Ovary (tissue), 9 donors: ENCODE data around the gene TECR. TPM values are rescaled to one million over a fixed set of nuclear protein-coding genes. Genes with fewer than 3 reads are reported as not detected.
A peak's percentile ranks its signal among the peaks of the same experiment; 100 is the strongest.

Experiments used
- DNase-seq, 5 donors: peaks; one replicate each; pipeline ENCODE4 v3.0.0-alpha.2; 2019 to 2020
- H3K27ac ChIP-seq, 2 donors: fragments of 200-600 bp; one replicate each; pipeline versions ENCODE4 v1.5.1 to v1.8.0; 2019 to 2022
- H3K27me3 ChIP-seq: fragments of 200-600 bp; one replicate; pipeline ENCODE4 v1.8.0; 2022
- H3K36me3 ChIP-seq: fragments of 200-600 bp; sonication (generic); one replicate; pipeline ENCODE4 v1.5.1; 2019
- H3K4me1 ChIP-seq: one replicate; pipeline ENCODE4 v1.8.1; 2013; ENCODE audit warnings: mild to moderate bottlenecking, moderate library complexity; ENCODE audit not compliant: insufficient read depth
- H3K4me3 ChIP-seq: fragments of 200-600 bp; sonication (generic); one replicate; pipeline ENCODE4 v1.5.1; 2017
- H3K9me3 ChIP-seq, 2 donors: fragments of 200-600 bp in 1 of 2; sonication (generic) in 1 of 2; one replicate each; pipeline versions ENCODE4 v1.5.1 to v1.8.1; 2013 to 2019; ENCODE audit warnings: mild to moderate bottlenecking in 1 of 2, moderate library complexity in 1 of 2
- CTCF ChIP-seq, 3 donors: fragments of 450-650 bp in 2 of 3; fragments of 200-600 bp in 1 of 3; IDR thresholded peaks; one replicate each; pipeline versions ENCODE4 v1.5.1 to v1.8.0; 2016 to 2022; ENCODE audit warnings: antibody characterized with exemption in 3 of 3, mild to moderate bottlenecking in 1 of 3
- EP300 ChIP-seq: sonication (generic); formaldehyde crosslinking; IDR thresholded peaks from one replicate; pipeline ENCODE4 v1.6.1; 2017; ENCODE audit warnings: antibody characterized with exemption
- POLR2A ChIP-seq: fragments of 450-650 bp; IDR thresholded peaks from one replicate; pipeline ENCODE4 v1.6.1; 2017; ENCODE audit warnings: antibody characterized with exemption, mild to moderate bottlenecking, moderate library complexity
- WGBS, 3 donors: extraction: QIAGEN DNeasy Blood & Tissue Kit in 1 of 3; methylation state at CpG; one replicate each; pipeline versions ENCODE4 v1.1.5 to v1.1.7; 2013 to 2017; 5-methylcytosine and 5-hydroxymethylcytosine counted together
- intact Hi-C, 4 donors: fragments of 100-400 bp; cut with DNase I; formaldehyde crosslinking; loops; one replicate each; pipeline versions ENCODE4 v1.11.0 to v1.15.1; 2022 to 2023
- polyA plus RNA-seq, 2 donors: library from polyadenylated mRNA; stranded (reverse); fragments of 200-250 nt in 1 of 2; fragments of 350-450 nt in 1 of 2; fragmentation: Illumina TruSeq in 1 of 2; extraction: RNeasy Lipid Tissue Mini Kit (QIAGEN cat#74804) in 1 of 2; gene quantifications; one replicate each; pipeline ENCODE4 v1.2.3, GENCODE V29; 2013 to 2014
- total RNA-seq, 7 donors: library from RNA; depleted of rRNA in 2 of 7; stranded (reverse); fragments of >200 nt in 2 of 7; fragmentation: NEBNext Ultra II Directional in 3 of 7; extraction: Animal tissue kit (Norgen Biotek cat#: 25700) in 3 of 7; gene quantifications; one replicate each; pipeline versions ENCODE4 v1.1.0 to v1.2.4, GENCODE V29; 2016 to 2023
- donor health status: DM: no; HTN: no; CAD: no; lungs with moderate emphysema.
- donor health status: DM: no; HTN: no; CAD: no.
- donor health status: Bipolar disorder and iron deficiency.
- donor health status: DM: yes; HTN: yes; CAD: no.
- donor health status: DM: no; HTN: no; CAD: no.
- donor health status: DM: yes; HTN: yes; CAD: no.

The TECR gene
- total and polyA plus RNA-seq, 9 donors = 22.3 to 115 (median 92.4) TPM

GRCh38 chr19:14567079-14567478 is 37.7 kb downstream of the TECR start:
- TF ChIP-seq CTCF (IDR thresholded peaks at IDR 0.05) = no peak
- no peak for TF ChIP-seq EP300
- TF ChIP-seq POLR2A = no peak
- intact Hi-C loops = no loop called here
- no peak for DNase-seq
- no peaks in the 10 kb centered on the region for H3K9me3 ChIP-seq
- peaks cover 10% of the 10 kb centered on the region for H3K4me1 ChIP-seq
- no peak overlapping the region for H3K27ac ChIP-seq
- H3K36me3 ChIP-seq = no peaks in the 10 kb centered on the region
- 65 to 72% (median 67%) methylated on average over 11 of the region's 11 CpGs for WGBS, 3 donors
- no peaks in the 10 kb centered on the region for H3K27me3 ChIP-seq
- H3K4me3 ChIP-seq = no peak overlapping the region

GRCh38 chr19:14570864-14571527 is 41.6 kb downstream of the TECR start:
- peaks cover 10% of the 10 kb centered on the region for H3K4me1 ChIP-seq
- no peaks in the 10 kb centered on the region for H3K36me3 ChIP-seq
- no peaks in the 10 kb centered on the region for H3K9me3 ChIP-seq
- peak in 1 of 5 donors; percentile 39 for DNase-seq
- no peaks in the 10 kb centered on the region for H3K27me3 ChIP-seq
- no peak overlapping the region for H3K27ac ChIP-seq
- H3K4me3 ChIP-seq = peak overlapping the region; percentile 100
- 32 to 42% (median 37%) methylated on average over 22 of the region's 22 CpGs for WGBS, 3 donors
- TF ChIP-seq EP300 (no peak), POLR2A (no peak), CTCF (IDR thresholded peaks at IDR 0.05) (no peak)
- intact Hi-C loops = no loop called here

GRCh38 chr19:14571695-14572490 is 42.5 kb downstream of the TECR start, which contains the start of gene NDUFB7:
TSS of gene NDUFB7 (minus strand) at chr19:14572066. CDS start at chr19:14572000, 66 bp downstream.
- peaks cover 10% of the 10 kb centered on the region for H3K4me1 ChIP-seq
- WGBS, 3 donors = 2 to 3% (median 2%) methylated on average over 39 to 40 of the region's 40 CpGs

More at GRCh38 chr19:14571695-14572490, 42.5 kb downstream of the TECR start, which contains the start of gene NDUFB7:
- TF ChIP-seq POLR2A (no peak), CTCF (IDR thresholded peaks at IDR 0.05) (peak; percentile 14 to 77 (median 56)), EP300 (no peak)
- no peaks in the 10 kb centered on the region for H3K9me3 ChIP-seq
- peak; percentile 81 to 88 (median 84) for DNase-seq
- H3K27ac ChIP-seq = no peak within 1 kb of the TSS
- intact Hi-C loops = no loop called here
- no peaks in the 10 kb centered on the region for H3K36me3 ChIP-seq
- peak within 1 kb of the TSS; percentile 100 for H3K4me3 ChIP-seq
- no peaks in the 10 kb centered on the region for H3K27me3 ChIP-seq
